Measurements from ENCODE around the gene TMEM185B. TPM values are rescaled to one million over a fixed set of nuclear protein-coding genes. Genes with fewer than 3 reads are reported as not detected.

The TMEM185B gene
- total and polyA plus RNA-seq, 10 of the 15 experiments (the other 5 are each of a cell fraction or from before 2014, with no cell fraction given): 2.4 to 20.9 (median 14.5) TPM

GRCh38 chr2:120223034-120223912 is at the start of gene TMEM185B (continued):
- TF ChIP-seq USF1 (IDR thresholded peaks at IDR 0.05; ENCODE audit: borderline replicate concordance, extremely low read length, insufficient read depth, low read depth, low read length) (peak; percentile 98), RAD21 (IDR thresholded peaks at IDR 0.05; ENCODE audit: insufficient read depth, low read depth, low read length) (peak; percentile 33; the same call in 1 of the 2 replicates), GABPA (IDR thresholded peaks at IDR 0.05; ENCODE audit: low read depth) (0 out of 2 replicates have a peak, but pooled peaks have one; percentile 44), ZNF687 (IDR thresholded peaks at IDR 0.05) (peak; percentile 98), PBX3 (IDR thresholded peaks at IDR 0.05; ENCODE audit: insufficient replicate concordance, low read depth, low read length) (no peak), MEF2B (IDR thresholded peaks at IDR 0.05; ENCODE audit: partially characterized antibody, poor library complexity, severe bottlenecking) (no peak), ATF3 (IDR thresholded peaks at IDR 0.05; ENCODE audit: borderline replicate concordance, extremely low read depth, low read depth, low read length) (peak; percentile 91), ZBTB40 (IDR thresholded peaks at IDR 0.05; ENCODE audit: borderline replicate concordance) (no peak)

Measured in GM12878 (cell line).